HepG2 (cell line): Measurements from ENCODE around the gene FAM117A. TPM values are rescaled to one million over a fixed set of nuclear protein-coding genes. Genes with fewer than 3 reads are reported as not detected.
A peak's percentile ranks its signal among the peaks of the same experiment; 100 is the strongest.

ENCODE experiments used
- DR1 ChIP-seq: sonication (generic); formaldehyde crosslinking; IDR thresholded peaks from 2 replicates; pipeline ENCODE4 v1.8.0; 2021; ENCODE audit warnings: mild to moderate bottlenecking, missing genetic modification reagents, inconsistent platforms
- HCFC1 ChIP-seq: fragments of 150-350 bp; IDR thresholded peaks from 2 replicates; pipeline ENCODE4 v1.6.1; 2014; ENCODE audit warnings: low read depth, low read length
- HDAC6 ChIP-seq: fragments of 200-600 bp; sonication (generic); IDR thresholded peaks from 2 replicates; pipeline ENCODE4 v1.7.0; 2017; ENCODE audit warnings: mild to moderate bottlenecking, antibody characterized with exemption, low read length, low read depth
- HNF1A ChIP-seq, 2 experiments: sonication (generic) in 1 of 2; formaldehyde crosslinking in 1 of 2; IDR thresholded peaks; 2 replicates each; pipeline versions ENCODE4 v1.4.0 to v1.6.1; 2016 to 2020; ENCODE audit warnings: borderline replicate concordance in 1 of 2, low read depth in 1 of 2, mild to moderate bottlenecking in 1 of 2, missing genetic modification reagents in 1 of 2
- HOXA7 ChIP-seq: sonication (generic); formaldehyde crosslinking; IDR thresholded peaks from 2 replicates; pipeline ENCODE4 v1.8.1; 2022; ENCODE audit warnings: mild to moderate bottlenecking, missing genetic modification reagents, moderate library complexity
- IRF9 ChIP-seq: sonication (generic); formaldehyde crosslinking; IDR thresholded peaks from 2 replicates; pipeline ENCODE4 v1.8.0; 2022; ENCODE audit warnings: missing genetic modification reagents, mild to moderate bottlenecking, borderline replicate concordance
- ISX ChIP-seq: sonication (generic); formaldehyde crosslinking; conservative IDR thresholded peaks from 2 replicates; pipeline ENCODE4 v1.5.0; 2020; ENCODE audit warnings: missing genetic modification reagents
- NR2F1 ChIP-seq, 2 experiments: fragments of 450-650 bp in 1 of 2; formaldehyde crosslinking in 1 of 2; IDR thresholded peaks; 2 replicates each; pipeline versions ENCODE4 v1.5.0 to v1.6.1; 2016 to 2020; ENCODE audit warnings: mild to moderate bottlenecking in 1 of 2, missing compliant biosample characterization in 1 of 2, missing genetic modification reagents in 1 of 2, moderate library complexity in 1 of 2
- PPARG ChIP-seq: conservative IDR thresholded peaks from 2 replicates; pipeline ENCODE4 v1.6.1; 2016; ENCODE audit warnings: missing biosample characterization, missing genetic modification reagents
- PREB ChIP-seq: sonication (generic); formaldehyde crosslinking; IDR thresholded peaks from 2 replicates; pipeline ENCODE4 v1.4.0; 2020; ENCODE audit warnings: missing genetic modification reagents
- RBM22 ChIP-seq: fragments of 200-400 bp; formaldehyde crosslinking; optimal IDR thresholded peaks from 2 replicates; pipeline ENCODE3; 2017; ENCODE audit warnings: mild to moderate bottlenecking, low read length, moderate library complexity
- XRCC5 ChIP-seq: fragments of 200-400 bp; formaldehyde crosslinking; optimal IDR thresholded peaks from 2 replicates; pipeline ENCODE3; 2017; ENCODE audit warnings: mild to moderate bottlenecking, low read length
- ZMAT5 ChIP-seq: sonication (generic); formaldehyde crosslinking; IDR thresholded peaks from 2 replicates; pipeline ENCODE4 v1.5.0; 2020; ENCODE audit warnings: mild to moderate bottlenecking, low read depth, missing genetic modification reagents, borderline replicate concordance
- ZNF124 ChIP-seq: sonication (generic); formaldehyde crosslinking; IDR thresholded peaks from 2 replicates; pipeline ENCODE4 v1.4.0; 2020; ENCODE audit warnings: missing genetic modification reagents
- ZNF512 ChIP-seq: sonication (generic); formaldehyde crosslinking; IDR thresholded peaks from 2 replicates; pipeline ENCODE4 v1.4.0; 2020; ENCODE audit warnings: mild to moderate bottlenecking, missing genetic modification reagents
- ZNF513 ChIP-seq: sonication (generic); formaldehyde crosslinking; conservative IDR thresholded peaks from 2 replicates; pipeline ENCODE4 v1.5.0; 2020; ENCODE audit warnings: missing genetic modification reagents
- ZNF670 ChIP-seq: sonication (generic); formaldehyde crosslinking; IDR thresholded peaks from 2 replicates; pipeline ENCODE4 v1.8.0; 2022; ENCODE audit warnings: mild to moderate bottlenecking, missing genetic modification reagents, borderline replicate concordance
- polyA plus RNA-seq, 8 experiments: library from polyadenylated mRNA; depleted of rRNA in 3 of 8; stranded (reverse) in 7 of 8; unstranded in 1 of 8; fragments of >200 nt; fragmentation: Illumina TruSeq in 4 of 8; extraction: Trizol in 4 of 8; gene quantifications; 2 replicates each; pipeline versions ENCODE4 v1.2.1 to v1.2.3, GENCODE V29; 2011 to 2016; ENCODE audit warnings: low read depth in 4 of 8, missing spikeins in 1 of 8, mixed read lengths in 1 of 8; ENCODE audit not compliant: insufficient read depth in 1 of 8
- total RNA-seq, 5 experiments: library from RNA; depleted of rRNA; stranded (reverse); fragments of >200 nt; fragmentation: Illumina TruSeq; extraction: Trizol; gene quantifications; 2 replicates each; pipeline ENCODE4 v1.2.3, GENCODE V29; 2016; ENCODE audit warnings: low read depth in 1 of 5

Gene FAM117A
- total and polyA plus RNA-seq, 2 of the 13 experiments (the other 11 are each of a cell fraction or from before 2014, with no cell fraction given), result 12.1 to 19.8 TPM

- TF ChIP-seq PREB (CRISPR knock-in tag) (no peak; the same call in 1 of the 2 replicates), ZNF670 (CRISPR knock-in tag) (peak; percentile 23; the same call in 1 of the 2 replicates), HNF1A (IDR thresholded peaks at IDR 0.05; ENCODE audit: low read depth) (0 out of 2 replicates have a peak, but pooled peaks have one; percentile 3), HNF1A (CRISPR knock-in tag; IDR thresholded peaks at IDR 0.05; ENCODE audit: borderline replicate concordance) (peak; percentile 44; the same call in 1 of the 2 replicates), ISX (CRISPR knock-in tag) (no peak), IRF9 (peak; percentile 92; the same call in 1 of the 2 replicates), PPARG (CRISPR knock-in tag) (peak; percentile 44; the same call in 1 of the 2 replicates), RBM22 (peak; percentile 77), HOXA7 (CRISPR knock-in tag) (no peak), ZNF512 (no peak), NR2F1 (CRISPR knock-in tag; IDR thresholded peaks at IDR 0.05) (no peak), ZNF124 (CRISPR knock-in tag) (peak; percentile 91), HCFC1 (peak; percentile 66), DR1 (CRISPR knock-in tag) (peak; percentile 77), XRCC5 (peak; percentile 100), HDAC6 (peak; percentile 97), ZNF513 (no peak), ZMAT5 (CRISPR knock-in tag) (no peak)
Measured at GRCh38 chr17:49707608-49708514, 56.1 kb downstream of the FAM117A start, which contains the start of gene SLC35B1 (continued).
